Spleen (tissue), 11 donors: ENCODE measurements around the gene PTTG1. TPM values are rescaled to one million over a fixed set of nuclear protein-coding genes. Genes with fewer than 3 reads are reported as not detected.

Experiments used
- DNase-seq: peaks from one replicate; pipeline ENCODE4 v3.0.0-alpha.2; 2020
- H3K27ac ChIP-seq, 8 donors: fragments of 200-600 bp; sonication (generic) in 7 of 8; 1 replicate in 4 of 8; 2 replicates in 4 of 8; pipeline versions ENCODE4 v1.5.0 to v1.8.0; 2016 to 2021; ENCODE audit warnings: inconsistent platforms in 4 of 8, mild to moderate bottlenecking in 4 of 8, moderate library complexity in 1 of 8
- H3K27me3 ChIP-seq, 7 donors: fragments of 200-600 bp; sonication (generic) in 6 of 7; replicated peaks in 1 of 7; 1 replicate in 4 of 7; 2 replicates in 3 of 7; pipeline versions ENCODE4 v1.5.0 to v1.8.0; 2016 to 2021; ENCODE audit warnings: inconsistent platforms in 3 of 7, mild to moderate bottlenecking in 1 of 7
- H3K36me3 ChIP-seq, 6 donors: fragments of 200-600 bp; sonication (generic) in 5 of 6; 1 replicate in 4 of 6; 2 replicates in 2 of 6; pipeline versions ENCODE4 v1.5.0 to v1.8.0; 2016 to 2021; ENCODE audit warnings: inconsistent platforms in 2 of 6
- H3K4me1 ChIP-seq, 6 donors: fragments of 200-600 bp; sonication (generic) in 5 of 6; 1 replicate in 3 of 6; 2 replicates in 3 of 6; pipeline versions ENCODE4 v1.5.0 to v1.8.0; 2016 to 2021; ENCODE audit warnings: inconsistent platforms in 3 of 6
- H3K4me3 ChIP-seq, 8 donors: fragments of 200-600 bp; sonication (generic) in 7 of 8; 1 replicate in 4 of 8; 2 replicates in 4 of 8; pipeline versions ENCODE4 v1.5.0 to v1.8.0; 2016 to 2021; ENCODE audit warnings: inconsistent platforms in 4 of 8, mild to moderate bottlenecking in 4 of 8, moderate library complexity in 2 of 8
- H3K9me3 ChIP-seq, 8 donors: fragments of 200-600 bp; sonication (generic) in 7 of 8; 1 replicate in 4 of 8; 2 replicates in 4 of 8; pipeline versions ENCODE4 v1.5.0 to v1.8.0; 2016 to 2021; ENCODE audit warnings: inconsistent platforms in 4 of 8
- CTCF ChIP-seq, 11 experiments: fragments of 200-600 bp in 7 of 11; fragments of 450-650 bp in 4 of 11; sonication (generic) in 4 of 11; IDR thresholded peaks in 8 of 11; conservative IDR thresholded peaks in 3 of 11; 1 replicate in 7 of 11; 2 replicates in 4 of 11; pipeline versions ENCODE4 v1.4.0 to v1.8.0; 2016 to 2021; ENCODE audit warnings: antibody characterized with exemption in 11 of 11, inconsistent platforms in 4 of 11, mild to moderate bottlenecking in 1 of 11
- POLR2A ChIP-seq, 3 donors: fragments of 450-650 bp; IDR thresholded peaks; one replicate each; pipeline ENCODE4 v1.5.1; 2017; ENCODE audit warnings: antibody characterized with exemption in 3 of 3, mild to moderate bottlenecking in 1 of 3
- POLR2AphosphoS5 ChIP-seq, 3 donors: sonication (generic); formaldehyde crosslinking; IDR thresholded peaks; one replicate each; pipeline ENCODE4 v1.5.1; 2017; ENCODE audit warnings: antibody characterized with exemption in 3 of 3
- WGBS, 5 donors: extraction: QIAGEN DNeasy Blood & Tissue Kit in 3 of 5; methylation state at CpG; one replicate each; pipeline versions ENCODE4 v1.1.5 to v1.1.7; 2013 to 2018; 5-methylcytosine and 5-hydroxymethylcytosine counted together
- intact Hi-C: fragments of 100-400 bp; cut with DNase I; formaldehyde crosslinking; loops from one replicate; pipeline ENCODE4 v1.15.0; 2023; ENCODE audit warnings: low total_unique reads
- polyA plus RNA-seq, 3 donors: library from polyadenylated mRNA; stranded (reverse); fragments of 200-250 nt; gene quantifications; one replicate each; pipeline ENCODE4 v1.2.1, GENCODE V29; 2013
- total RNA-seq, 7 donors: library from RNA; depleted of rRNA in 3 of 7; stranded (reverse); fragments of >200 nt in 3 of 7; fragmentation: NEBNext Ultra II Directional in 4 of 7; extraction: Animal tissue kit (Norgen Biotek cat#: 25700) in 4 of 7; gene quantifications; one replicate each; pipeline versions ENCODE4 v1.1.0 to v1.2.1, GENCODE V29; 2016 to 2021
- donor health status: healthy with polysubstance abuse.
- donor health status: DM: no; HTN: no; CAD: no; lungs with moderate emphysema.
- donor health status: DM: no; HTN: no; CAD: no.
- donor health status: Bipolar disorder and iron deficiency.
- donor health status: healthy.
- donor health status: DM: no; HTN: no; CAD: no.
- donor health status: DM: yes; HTN: yes; CAD: no.

PTTG1 gene
- total and polyA plus RNA-seq, 10 donors: 7.9 to 74.2 (median 19.6) TPM

GRCh38 chr5:160377651-160378050 is 44.0 kb upstream of the PTTG1 start:
- no peaks in the 10 kb centered on the region for H3K9me3 ChIP-seq
- 88 to 96% (median 92%) methylated on average over 5 of the region's 5 CpGs for WGBS, 5 donors
- peaks cover 0 to 45% (median 0%) of the 10 kb centered on the region in 7 donors for H3K27me3 ChIP-seq
- intact Hi-C loops: no loop called here
- H3K4me3 ChIP-seq: no peak overlapping the region
- no peak for DNase-seq
- TF ChIP-seq POLR2AphosphoS5 (IDR thresholded peaks at IDR 0.05): no peak
- no peak for TF ChIP-seq POLR2A (IDR thresholded peaks at IDR 0.05)
- TF ChIP-seq CTCF (IDR thresholded peaks at IDR 0.05 in 8 of 11, conservative IDR thresholded peaks at IDR 0.05 in 3 of 11): no peak
- no peaks in the 10 kb centered on the region for H3K36me3 ChIP-seq
- H3K27ac ChIP-seq: no peak overlapping the region
- no peaks in the 10 kb centered on the region for H3K4me1 ChIP-seq

GRCh38 chr5:160378330-160378729 is 43.3 kb upstream of the PTTG1 start:
- H3K36me3 ChIP-seq: no peaks in the 10 kb centered on the region
- peaks cover 0 to 38% (median 0%) of the 10 kb centered on the region in 7 donors for H3K27me3 ChIP-seq
- no peaks in the 10 kb centered on the region for H3K9me3 ChIP-seq
- no peak for TF ChIP-seq POLR2AphosphoS5 (IDR thresholded peaks at IDR 0.05)
- no peak for TF ChIP-seq CTCF (IDR thresholded peaks at IDR 0.05 in 8 of 11, conservative IDR thresholded peaks at IDR 0.05 in 3 of 11)
- TF ChIP-seq POLR2A (IDR thresholded peaks at IDR 0.05): no peak
- intact Hi-C loops: no loop called here
- no peak for DNase-seq
- H3K4me1 ChIP-seq: no peaks in the 10 kb centered on the region
- no peak overlapping the region for H3K4me3 ChIP-seq
- H3K27ac ChIP-seq: no peak overlapping the region
- WGBS, 5 donors: 59 to 82% (median 74%) methylated on average over 2 of the region's 2 CpGs

- intact Hi-C loops: no loop called here
- H3K4me3 ChIP-seq: no peak overlapping the region
- H3K36me3 ChIP-seq: no peaks in the 10 kb centered on the region
- DNase-seq: no peak
- 34 to 40% (median 36%) methylated on average over 4 of the region's 4 CpGs for WGBS, 5 donors
- no peaks in the 10 kb centered on the region for H3K4me1 ChIP-seq
- TF ChIP-seq CTCF (IDR thresholded peaks at IDR 0.05 in 8 of 11, conservative IDR thresholded peaks at IDR 0.05 in 3 of 11): no peak
- no peak for TF ChIP-seq POLR2AphosphoS5 (IDR thresholded peaks at IDR 0.05)
- no peak for TF ChIP-seq POLR2A (IDR thresholded peaks at IDR 0.05)
- H3K27me3 ChIP-seq: peaks cover 0 to 28% (median 0%) of the 10 kb centered on the region in 7 donors
- no peaks in the 10 kb centered on the region for H3K9me3 ChIP-seq
- no peak overlapping the region for H3K27ac ChIP-seq
Measured at GRCh38 chr5:160379511-160379910, 42.1 kb upstream of the PTTG1 start.

GRCh38 chr5:160380041-160380440 is 41.6 kb upstream of the PTTG1 start:
- Histone ChIP-seq H3K9me3 (no peaks in the 10 kb centered on the region), H3K27me3 (peaks cover 0 to 23% (median 0%) of the 10 kb centered on the region in 7 donors), H3K4me1 (no peaks in the 10 kb centered on the region), H3K27ac (no peak overlapping the region), H3K36me3 (no peaks in the 10 kb centered on the region), H3K4me3 (no peak overlapping the region)
- intact Hi-C loops: no loop called here
- TF ChIP-seq CTCF (IDR thresholded peaks at IDR 0.05 in 8 of 11, conservative IDR thresholded peaks at IDR 0.05 in 3 of 11): no peak
- WGBS, 5 donors: 75 to 89% (median 81%) methylated on average over 2 of the region's 2 CpGs
- no peak for DNase-seq
